ENCODE measurements around the gene CELF4.

- TF ChIP-seq EZH2 (IDR thresholded peaks at IDR 0.05; ENCODE audit: insufficient read depth, poor library complexity, severe bottlenecking) (no peak), EZH2phosphoT487 (IDR thresholded peaks at IDR 0.05; ENCODE audit: insufficient read depth, low read depth) (no peak)
Observed at GRCh38 chr18:37264956-37265355, 300.6 kb downstream of the CELF4 start.

Data from GM23248 (cell line).